Measurements from ENCODE around the gene STXBP3.

The STXBP3 gene

GRCh38 chr1:108803548-108803947, 57.1 kb downstream of the STXBP3 start:
- Histone ChIP-seq H4K20me1 (ENCODE audit: insufficient read depth, low read length) (no peaks in the 10 kb centered on the region), H3K4me1 (ENCODE audit: low read length) (no peaks in the 10 kb centered on the region), H3K36me3 (replicated peaks; ENCODE audit: insufficient read depth, low read length) (no peaks in the 10 kb centered on the region)

GRCh38 chr1:108808438-108808837, 62.0 kb downstream of the STXBP3 start:
- no peaks in the 10 kb centered on the region for H3K9me2 ChIP-seq (replicated peaks; ENCODE audit: insufficient read depth, low read length)
- H2AFZ ChIP-seq (ENCODE audit: low read length), result no peak overlapping the region
- H3K79me2 ChIP-seq (ENCODE audit: low read length), result no peaks in the 10 kb centered on the region
- no peaks in the 10 kb centered on the region for H3F3A ChIP-seq (ENCODE audit: insufficient read depth, low read length)
- H4K20me1 ChIP-seq (ENCODE audit: insufficient read depth, low read length), result no peaks in the 10 kb centered on the region
- no peak overlapping the region for H3K27ac ChIP-seq (ENCODE audit: low read length)
- no peak overlapping the region for H3K9ac ChIP-seq (ENCODE audit: low read length)
- no peak overlapping the region for H3K4me3 ChIP-seq (ENCODE audit: low read length)
- TF ChIP-seq EZH2 (optimal IDR thresholded peaks at IDR 0.05; ENCODE audit: low read depth, low read length) (no peak), EZH2phosphoT487 (IDR thresholded peaks at IDR 0.05; ENCODE audit: low read length) (no peak), CTCF (IDR thresholded peaks at IDR 0.05; ENCODE audit: low read length) (no peak)
- H3K4me1 ChIP-seq (ENCODE audit: low read length), result no peaks in the 10 kb centered on the region
- DNase-seq, result no peak
- H3K27me3 ChIP-seq (replicated peaks; ENCODE audit: insufficient read depth, low read length), result no peaks in the 10 kb centered on the region
- no peaks in the 10 kb centered on the region for H3K9me3 ChIP-seq (replicated peaks; ENCODE audit: insufficient read depth, low read length)
- H3K36me3 ChIP-seq (replicated peaks; ENCODE audit: insufficient read depth, low read length), result no peaks in the 10 kb centered on the region
- H3K4me2 ChIP-seq (ENCODE audit: low read depth, low read length), result no peak overlapping the region

More at GRCh38 chr1:108803548-108803947, 57.1 kb downstream of the STXBP3 start:
- Histone ChIP-seq H3K9ac (ENCODE audit: low read length) (no peak overlapping the region), H3K4me2 (ENCODE audit: low read depth, low read length) (no peak overlapping the region), H3K9me3 (replicated peaks; ENCODE audit: insufficient read depth, low read length) (no peaks in the 10 kb centered on the region), H3F3A (ENCODE audit: insufficient read depth, low read length) (no peaks in the 10 kb centered on the region), H3K27ac (ENCODE audit: low read length) (no peak overlapping the region), H3K27me3 (replicated peaks; ENCODE audit: insufficient read depth, low read length) (no peaks in the 10 kb centered on the region), H3K79me2 (ENCODE audit: low read length) (no peaks in the 10 kb centered on the region), H2AFZ (ENCODE audit: low read length) (no peak overlapping the region), H3K9me2 (replicated peaks; ENCODE audit: insufficient read depth, low read length) (no peaks in the 10 kb centered on the region), H3K4me3 (ENCODE audit: low read length) (no peak overlapping the region)
- TF ChIP-seq EZH2phosphoT487 (IDR thresholded peaks at IDR 0.05; ENCODE audit: low read length) (no peak), CTCF (IDR thresholded peaks at IDR 0.05; ENCODE audit: low read length) (no peak), EZH2 (optimal IDR thresholded peaks at IDR 0.05; ENCODE audit: low read depth, low read length) (no peak)
- DNase-seq, result no peak

GRCh38 chr1:108811611-108812010, 65.1 kb downstream of the STXBP3 start:
- no peak overlapping the region for H3K4me2 ChIP-seq (ENCODE audit: low read depth, low read length)
- TF ChIP-seq CTCF (IDR thresholded peaks at IDR 0.05; ENCODE audit: low read length), result no peak
- no peak overlapping the region for H3K27ac ChIP-seq (ENCODE audit: low read length)
- no peaks in the 10 kb centered on the region for H3K4me1 ChIP-seq (ENCODE audit: low read length)
- no peaks in the 10 kb centered on the region for H3K9me3 ChIP-seq (replicated peaks; ENCODE audit: insufficient read depth, low read length)
- H3F3A ChIP-seq (ENCODE audit: insufficient read depth, low read length), result no peaks in the 10 kb centered on the region
- no peaks in the 10 kb centered on the region for H3K36me3 ChIP-seq (replicated peaks; ENCODE audit: insufficient read depth, low read length)
- H3K79me2 ChIP-seq (ENCODE audit: low read length), result no peaks in the 10 kb centered on the region
- H3K9ac ChIP-seq (ENCODE audit: low read length), result no peak overlapping the region
- DNase-seq, result no peak
- no peaks in the 10 kb centered on the region for H3K27me3 ChIP-seq (replicated peaks; ENCODE audit: insufficient read depth, low read length)
- H2AFZ ChIP-seq (ENCODE audit: low read length), result no peak overlapping the region
- H3K4me3 ChIP-seq (ENCODE audit: low read length), result no peak overlapping the region
- H3K9me2 ChIP-seq (replicated peaks; ENCODE audit: insufficient read depth, low read length), result no peaks in the 10 kb centered on the region
- no peaks in the 10 kb centered on the region for H4K20me1 ChIP-seq (ENCODE audit: insufficient read depth, low read length)
